H9 (cell line): Measurements from ENCODE around the gene FOXN1. TPM values are rescaled to one million over a fixed set of nuclear protein-coding genes. Genes with fewer than 3 reads are reported as not detected.

Source experiments
- DNase-seq: peaks from one replicate; pipeline ENCODE4 v3.0.0-alpha.2; 2017
- H2AFZ ChIP-seq: one replicate; pipeline ENCODE4 v1.6.1; 2013; ENCODE audit warnings: mild to moderate bottlenecking, low read length, control low read depth, moderate library complexity
- H2AK5ac ChIP-seq: 2 replicates; pipeline ENCODE4 v1.6.1; 2013; ENCODE audit warnings: low read length, control low read depth, mixed read lengths; ENCODE audit not compliant: insufficient read length
- H2BK120ac ChIP-seq: one replicate; pipeline ENCODE4 v1.6.1; 2013; ENCODE audit warnings: low read depth, mild to moderate bottlenecking, low read length, control low read depth, inconsistent platforms; ENCODE audit not compliant: poor library complexity, severe bottlenecking
- H2BK12ac ChIP-seq: 2 replicates; pipeline ENCODE4 v1.6.1; 2013; ENCODE audit warnings: low read length, control low read depth, mixed read lengths, low read depth; ENCODE audit not compliant: insufficient read length
- H2BK15ac ChIP-seq: 2 replicates; pipeline ENCODE4 v1.6.1; 2013; ENCODE audit warnings: low read depth, low read length, control low read depth
- H2BK20ac ChIP-seq: one replicate; pipeline ENCODE4 v1.6.1; 2013; ENCODE audit warnings: low read depth, mild to moderate bottlenecking, low read length, control low read depth, inconsistent platforms; ENCODE audit not compliant: poor library complexity, severe bottlenecking
- H2BK5ac ChIP-seq: 2 replicates; pipeline ENCODE4 v1.6.1; 2013; ENCODE audit warnings: low read length, control low read depth, mixed read lengths; ENCODE audit not compliant: insufficient read length
- H3K14ac ChIP-seq: 2 replicates; pipeline ENCODE4 v1.6.1; 2013; ENCODE audit warnings: low read length, control low read depth; ENCODE audit not compliant: insufficient read depth
- H3K18ac ChIP-seq: 2 replicates; pipeline ENCODE4 v1.6.1; 2013; ENCODE audit warnings: low read depth, mild to moderate bottlenecking, mixed read lengths, low read length, control low read depth; ENCODE audit not compliant: insufficient read length
- H3K23ac ChIP-seq: 2 replicates; pipeline ENCODE4 v1.6.1; 2013; ENCODE audit warnings: low read length, control low read depth, mixed read lengths, low read depth; ENCODE audit not compliant: insufficient read length
- H3K23me2 ChIP-seq: 2 replicates; pipeline ENCODE4 v1.6.1; 2013; ENCODE audit warnings: low read depth, mild to moderate bottlenecking, mixed read lengths, low read length, control low read depth; ENCODE audit not compliant: insufficient read length, poor library complexity, severe bottlenecking
- H3K27ac ChIP-seq: 2 replicates; pipeline ENCODE4 v1.5.1; 2013; ENCODE audit warnings: low read length, control low read depth, mixed read lengths, low read depth; ENCODE audit not compliant: insufficient read length
- H3K27me3 ChIP-seq: 2 replicates; pipeline ENCODE4 v1.6.1; 2013; ENCODE audit warnings: low read length, control low read depth, inconsistent platforms; ENCODE audit not compliant: insufficient read depth
- H3K4ac ChIP-seq: 2 replicates; pipeline ENCODE4 v1.6.1; 2013; ENCODE audit warnings: low read depth, mild to moderate bottlenecking, control low read depth, inconsistent platforms, low read length, moderate library complexity
- H3K4me1 ChIP-seq: 2 replicates; pipeline ENCODE4 v1.6.1; 2013; ENCODE audit warnings: low read length, control low read depth, inconsistent platforms; ENCODE audit not compliant: insufficient read depth
- H3K4me2 ChIP-seq: 2 replicates; pipeline ENCODE4 v1.6.1; 2013; ENCODE audit warnings: low read length, control low read depth, mixed read lengths; ENCODE audit not compliant: insufficient read length, insufficient read depth
- H3K56ac ChIP-seq: 2 replicates; pipeline ENCODE4 v1.6.1; 2013; ENCODE audit warnings: low read depth, mild to moderate bottlenecking, mixed read lengths, low read length, control low read depth; ENCODE audit not compliant: insufficient read length
- H3K79me1 ChIP-seq: 2 replicates; pipeline ENCODE4 v1.6.1; 2013; ENCODE audit warnings: low read depth, mild to moderate bottlenecking, moderate library complexity, low read length, control low read depth, inconsistent platforms; ENCODE audit not compliant: insufficient read depth, poor library complexity, severe bottlenecking
- H3K79me2 ChIP-seq: 2 replicates; pipeline ENCODE4 v1.6.1; 2013; ENCODE audit warnings: low read length, control low read depth, inconsistent platforms; ENCODE audit not compliant: insufficient read depth
- H3K9ac ChIP-seq: 2 replicates; pipeline ENCODE4 v1.6.1; 2013; ENCODE audit warnings: low read length, control low read depth, mixed read lengths; ENCODE audit not compliant: insufficient read length; ENCODE audit errors: extremely low read depth
- H3K9me3 ChIP-seq: one replicate; pipeline ENCODE4 v1.6.1; 2013; ENCODE audit warnings: low read depth, low read length, inconsistent platforms; ENCODE audit not compliant: control insufficient read depth
- H3T11ph ChIP-seq: one replicate; pipeline ENCODE4 v1.6.1; 2013; ENCODE audit warnings: mild to moderate bottlenecking, low read length, control low read depth, inconsistent platforms
- H4K20me1 ChIP-seq: one replicate; pipeline ENCODE4 v1.6.1; 2013; ENCODE audit not compliant: control insufficient read depth, insufficient read length, insufficient read depth
- H4K5ac ChIP-seq: 2 replicates; pipeline ENCODE4 v1.6.1; 2013; ENCODE audit warnings: low read depth, mild to moderate bottlenecking, mixed read lengths, low read length, control low read depth; ENCODE audit not compliant: insufficient read length
- H4K8ac ChIP-seq: replicated peaks from 2 replicates; pipeline ENCODE4 v1.6.1; 2013; ENCODE audit warnings: low read length, control low read depth, mixed read lengths, low read depth; ENCODE audit not compliant: insufficient read length
- H4K91ac ChIP-seq: 2 replicates; pipeline ENCODE4 v1.6.1; 2013; ENCODE audit warnings: low read depth, mild to moderate bottlenecking, moderate library complexity, mixed read lengths, low read length, control low read depth; ENCODE audit not compliant: insufficient read length
- H3K27ac Mint-ChIP-seq, 3 experiments: 2 replicates in 2 of 3; 3 replicates in 1 of 3; pipeline ENCODE4 v1.8.0; 2020 to 2021; ENCODE audit warnings: mixed read lengths in 3 of 3, mild to moderate bottlenecking in 1 of 3, moderate library complexity in 1 of 3
- H3K27me3 Mint-ChIP-seq: 2 replicates; pipeline ENCODE4 v1.8.0; 2021; ENCODE audit warnings: low read depth, mild to moderate bottlenecking, moderate library complexity, mixed read lengths
- H3K36me3 Mint-ChIP-seq, 3 experiments: 2 replicates in 2 of 3; 3 replicates in 1 of 3; pipeline ENCODE4 v1.8.0; 2020 to 2021; ENCODE audit warnings: low read depth in 3 of 3, mixed read lengths in 3 of 3; ENCODE audit not compliant: insufficient read depth in 1 of 3
- H3K4me1 Mint-ChIP-seq, 2 experiments: 2 replicates each; pipeline ENCODE4 v1.8.0; 2020; ENCODE audit warnings: mixed read lengths in 2 of 2
- H3K4me3 Mint-ChIP-seq, 2 experiments: 2 replicates in 1 of 2; 3 replicates in 1 of 2; pipeline ENCODE4 v1.8.0; 2020 to 2021; ENCODE audit warnings: mild to moderate bottlenecking in 2 of 2, mixed read lengths in 2 of 2, moderate library complexity in 1 of 2
- H3K9me3 Mint-ChIP-seq, 2 experiments: 2 replicates in 1 of 2; 3 replicates in 1 of 2; pipeline ENCODE4 v1.8.0; 2020; ENCODE audit warnings: mild to moderate bottlenecking in 2 of 2, mixed read lengths in 2 of 2, moderate library complexity in 1 of 2
- WGBS: extraction: QIAGEN DNeasy Blood & Tissue Kit; methylation state at CpG from one replicate; pipeline ENCODE4 v1.1.7; 2013; ENCODE audit warnings: missing lambda C conversion rate, low lambda C conversion rate, mixed read lengths; ENCODE audit not compliant: insufficient read length; ENCODE audit errors: extremely low coverage; 5-methylcytosine and 5-hydroxymethylcytosine counted together
- total RNA-seq: library from RNA; stranded (reverse); gene quantifications from 2 replicates; pipeline ENCODE4 v1.2.1, GENCODE V29; 2021
- TF ChIP-seq, protein P1 (sequence below): fragments of 200-600 bp; sonication (generic); conservative IDR thresholded peaks from 3 replicates; pipeline ENCODE4 v1.8.0; 2021; ENCODE audit warnings: antibody characterized with exemption, mild to moderate bottlenecking

Gene FOXN1
- total RNA-seq, 1 experiment from 2014 or later, result not detected

DNA sequence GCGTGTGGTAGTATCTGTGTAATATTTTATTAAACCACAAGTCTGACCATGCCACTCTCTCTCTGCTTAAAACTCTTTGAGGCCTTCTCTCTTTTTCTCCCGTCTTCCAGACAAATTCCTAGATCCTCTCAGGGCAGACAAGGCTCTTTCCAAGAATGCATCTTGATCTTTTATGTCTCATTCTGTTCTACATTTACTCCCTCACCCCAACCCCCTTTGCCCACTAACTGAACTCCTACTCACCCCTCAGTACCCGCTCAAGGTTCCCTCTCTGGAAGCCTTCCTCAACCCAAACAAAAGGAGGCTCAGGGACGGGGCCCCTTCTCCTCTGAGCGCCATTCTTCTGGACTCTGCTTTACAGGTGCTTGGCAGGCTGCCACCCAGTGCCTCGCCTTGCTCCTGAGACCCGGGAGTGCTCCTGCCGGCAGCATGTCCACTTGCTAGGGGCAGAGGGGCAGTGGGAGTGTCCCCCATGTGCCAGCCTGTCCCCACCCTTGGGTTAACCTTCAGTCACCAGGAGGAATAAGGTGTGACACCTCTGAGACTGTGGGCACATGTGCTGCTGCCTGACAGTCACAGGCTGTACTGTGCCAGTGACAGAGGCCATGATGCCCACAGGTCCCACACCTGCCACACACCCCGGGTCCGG is 23.5 kb upstream of the FOXN1 start:
- H2BK20ac ChIP-seq, result no peak overlapping the region
- no peaks in the 10 kb centered on the region for H4K20me1 ChIP-seq
- H2AK5ac ChIP-seq, result no peak overlapping the region
- no peaks in the 10 kb centered on the region for H3K9me3 ChIP-seq
- H3K27ac ChIP-seq, result no peak overlapping the region
- no peaks in the 10 kb centered on the region for H3K79me1 ChIP-seq
- no peak overlapping the region for H4K8ac ChIP-seq
- no peak overlapping the region for H3K9ac ChIP-seq
- no peak overlapping the region for H3K14ac ChIP-seq
- no peak overlapping the region for H3K18ac ChIP-seq
- H3K56ac ChIP-seq, result no peak overlapping the region
- H2BK12ac ChIP-seq, result no peak overlapping the region
- H4K5ac ChIP-seq, result no peak overlapping the region
- no peak for DNase-seq
- no peak overlapping the region for H3K4ac ChIP-seq
- no CpG with 5 or more reads among the region's 10 CpGs for WGBS
- Mint-ChIP-seq H3K27me3 (peaks cover 12% of the 10 kb centered on the region), H3K36me3 (no peaks in the 10 kb centered on the region), H3K9me3 (no peaks in the 10 kb centered on the region), H3K4me3 (no peak overlapping the region), H3K27ac (no peak overlapping the region), H3K4me1 (peaks cover 18 to 33% of the 10 kb centered on the region in 2 experiments)
- no peaks in the 10 kb centered on the region for H3K23me2 ChIP-seq
- H4K91ac ChIP-seq, result no peak overlapping the region
- H3K23ac ChIP-seq, result no peak overlapping the region
- TF ChIP-seq, protein P1, sequence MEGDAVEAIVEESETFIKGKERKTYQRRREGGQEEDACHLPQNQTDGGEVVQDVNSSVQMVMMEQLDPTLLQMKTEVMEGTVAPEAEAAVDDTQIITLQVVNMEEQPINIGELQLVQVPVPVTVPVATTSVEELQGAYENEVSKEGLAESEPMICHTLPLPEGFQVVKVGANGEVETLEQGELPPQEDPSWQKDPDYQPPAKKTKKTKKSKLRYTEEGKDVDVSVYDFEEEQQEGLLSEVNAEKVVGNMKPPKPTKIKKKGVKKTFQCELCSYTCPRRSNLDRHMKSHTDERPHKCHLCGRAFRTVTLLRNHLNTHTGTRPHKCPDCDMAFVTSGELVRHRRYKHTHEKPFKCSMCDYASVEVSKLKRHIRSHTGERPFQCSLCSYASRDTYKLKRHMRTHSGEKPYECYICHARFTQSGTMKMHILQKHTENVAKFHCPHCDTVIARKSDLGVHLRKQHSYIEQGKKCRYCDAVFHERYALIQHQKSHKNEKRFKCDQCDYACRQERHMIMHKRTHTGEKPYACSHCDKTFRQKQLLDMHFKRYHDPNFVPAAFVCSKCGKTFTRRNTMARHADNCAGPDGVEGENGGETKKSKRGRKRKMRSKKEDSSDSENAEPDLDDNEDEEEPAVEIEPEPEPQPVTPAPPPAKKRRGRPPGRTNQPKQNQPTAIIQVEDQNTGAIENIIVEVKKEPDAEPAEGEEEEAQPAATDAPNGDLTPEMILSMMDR, result no peak
- no peak overlapping the region for H2AFZ ChIP-seq
- no peak overlapping the region for H3T11ph ChIP-seq
- H2BK120ac ChIP-seq, result no peak overlapping the region
- H3K79me2 ChIP-seq, result no peaks in the 10 kb centered on the region
- H2BK5ac ChIP-seq, result no peak overlapping the region
- no peak overlapping the region for H2BK15ac ChIP-seq
- no peaks in the 10 kb centered on the region for H3K27me3 ChIP-seq
- H3K4me1 ChIP-seq, result no peaks in the 10 kb centered on the region; the same call in 1 of the 2 replicates
- H3K4me2 ChIP-seq, result no peak overlapping the region
